ENCODE results near the gene SUPV3L1. TPM values are rescaled to one million over a fixed set of nuclear protein-coding genes. Genes with fewer than 3 reads are reported as not detected.

Gene SUPV3L1
- total and polyA plus RNA-seq, 7 donors: 20.8 to 36.2 (median 26.3) TPM

GRCh38 chr10:69242852-69243212 lies 62.8 kb downstream of the SUPV3L1 start:
- H3K36me3 ChIP-seq: no peaks in the 10 kb centered on the region
- H3K4me1 ChIP-seq: peaks cover 0 to 8% (median 0%) of the 10 kb centered on the region in 4 donors
- TF ChIP-seq POLR2AphosphoS5 (IDR thresholded peaks at IDR 0.05) (no peak), POLR2A (IDR thresholded peaks at IDR 0.05) (no peak), EP300 (IDR thresholded peaks at IDR 0.05) (no peak), CTCF (IDR thresholded peaks at IDR 0.05) (no peak)
- intact Hi-C loops (cut with DNase I): no loop called here
- no peak overlapping the region for H3K4me3 ChIP-seq
- no peaks in the 10 kb centered on the region for H3K27me3 ChIP-seq
- 86 to 92% methylated on average over 5 of the region's 5 CpGs for WGBS, 2 donors
- no peak overlapping the region for H3K27ac ChIP-seq
- no peaks in the 10 kb centered on the region for H3K9me3 ChIP-seq
- DNase-seq: no peak

GRCh38 chr10:69243817-69244216 lies 63.8 kb downstream of the SUPV3L1 start:
- Histone ChIP-seq H3K36me3 (no peaks in the 10 kb centered on the region), H3K27me3 (no peaks in the 10 kb centered on the region), H3K4me3 (no peak overlapping the region), H3K4me1 (peaks cover 0 to 7% (median 0%) of the 10 kb centered on the region in 4 donors), H3K27ac (no peak overlapping the region), H3K9me3 (no peaks in the 10 kb centered on the region)
- TF ChIP-seq POLR2A (IDR thresholded peaks at IDR 0.05) (no peak), EP300 (IDR thresholded peaks at IDR 0.05) (no peak), POLR2AphosphoS5 (IDR thresholded peaks at IDR 0.05) (no peak), CTCF (IDR thresholded peaks at IDR 0.05) (no peak)
- intact Hi-C loops (cut with DNase I): no loop called here
- no peak for DNase-seq
- 96% methylated on average over 10 of the region's 10 CpGs for WGBS, 2 donors

- no peaks in the 10 kb centered on the region for H3K4me1 ChIP-seq
- DNase-seq: no peak
- H3K27me3 ChIP-seq: no peaks in the 10 kb centered on the region
- H3K27ac ChIP-seq: no peak overlapping the region
- 90 to 94% methylated on average over 5 of the region's 5 CpGs for WGBS, 2 donors
- no peaks in the 10 kb centered on the region for H3K9me3 ChIP-seq
- no peak overlapping the region for H3K4me3 ChIP-seq
- TF ChIP-seq POLR2AphosphoS5 (IDR thresholded peaks at IDR 0.05) (no peak), CTCF (IDR thresholded peaks at IDR 0.05) (no peak), POLR2A (IDR thresholded peaks at IDR 0.05) (no peak), EP300 (IDR thresholded peaks at IDR 0.05) (no peak)
- H3K36me3 ChIP-seq: no peaks in the 10 kb centered on the region
- intact Hi-C loops (cut with DNase I): no loop called here
Measured at GRCh38 chr10:69246036-69246435, 66.0 kb downstream of the SUPV3L1 start.

- intact Hi-C loops (cut with DNase I): no loop called here
- no peak for DNase-seq
- H3K9me3 ChIP-seq: no peaks in the 10 kb centered on the region
- H3K4me3 ChIP-seq: no peak overlapping the region
- 86 to 87% methylated on average over 14 of the region's 14 CpGs for WGBS, 2 donors
- H3K27ac ChIP-seq: no peak overlapping the region
- no peaks in the 10 kb centered on the region for H3K4me1 ChIP-seq
- TF ChIP-seq POLR2AphosphoS5 (IDR thresholded peaks at IDR 0.05) (no peak), EP300 (IDR thresholded peaks at IDR 0.05) (no peak), POLR2A (IDR thresholded peaks at IDR 0.05) (no peak), CTCF (IDR thresholded peaks at IDR 0.05) (no peak)
- no peaks in the 10 kb centered on the region for H3K36me3 ChIP-seq
- no peaks in the 10 kb centered on the region for H3K27me3 ChIP-seq
Measured at GRCh38 chr10:69246581-69247312, 66.7 kb downstream of the SUPV3L1 start.

- WGBS, 2 donors: 96% methylated on average over 13 of the region's 13 CpGs
- no peak for DNase-seq
- intact Hi-C loops (cut with DNase I): no loop called here
- H3K4me1 ChIP-seq: no peaks in the 10 kb centered on the region
- no peaks in the 10 kb centered on the region for H3K27me3 ChIP-seq
- no peak overlapping the region for H3K27ac ChIP-seq
- no peaks in the 10 kb centered on the region for H3K36me3 ChIP-seq
- no peak for TF ChIP-seq EP300 (IDR thresholded peaks at IDR 0.05)
- TF ChIP-seq CTCF (IDR thresholded peaks at IDR 0.05): no peak
- no peak for TF ChIP-seq POLR2A (IDR thresholded peaks at IDR 0.05)
- no peak for TF ChIP-seq POLR2AphosphoS5 (IDR thresholded peaks at IDR 0.05)
- H3K4me3 ChIP-seq: no peak overlapping the region
- no peaks in the 10 kb centered on the region for H3K9me3 ChIP-seq
Measured at GRCh38 chr10:69247313-69247710, 67.3 kb downstream of the SUPV3L1 start.

Measured in sigmoid colon (tissue), 7 donors.